Left cardiac atrium (tissue), 4 donors: Measurements from ENCODE around the gene ZNF407. TPM values are rescaled to one million over a fixed set of nuclear protein-coding genes. Genes with fewer than 3 reads are reported as not detected.
A peak's percentile ranks its signal among the peaks of the same experiment; 100 is the strongest.
"Not testable (repeated sequence)": the region's sequence is repeated elsewhere in the genome, so short reads cannot be mapped to it uniquely, and the experiment has no call there.

Experiments
- ATAC-seq, 2 donors: fragments of 200-7000 bp; cut with Tn5 transposase; one replicate each; pipeline ENCODE4 v1.9.1; 2020; ENCODE audit warnings: mild to moderate bottlenecking in 2 of 2, moderate library complexity in 2 of 2
- DNase-seq: peaks from one replicate; pipeline ENCODE4 v3.0.0-alpha.2; 2020
- intact Hi-C, 2 donors: fragments of 100-400 bp; cut with DNase I; formaldehyde crosslinking; loops; one replicate each; pipeline versions ENCODE4 v1.14.1 to v1.15.1; 2022 to 2023
- long read RNA-seq: library from polyadenylated mRNA; unstranded; transcript quantifications from one replicate; pipeline ENCODE4 v2.0.0, GENCODE V29; 2021
- total RNA-seq, 2 donors: library from RNA; stranded (reverse); fragmentation: NEBNext Ultra II Directional; extraction: Animal tissue kit (Norgen Biotek cat#: 25700); gene quantifications; one replicate each; pipeline ENCODE4 v1.2.1, GENCODE V29; 2021
- donor health status: DM: no; HTN: yes; CAD: no.
- donor health status: DM: no; HTN: yes; CAD: no; lungs with severe emphysema.
- donor health status: DM: yes; HTN: yes; CAD: no.
- donor health status: Dilated cardiomyopathy.

The ZNF407 gene
- 10 to 100 TPM; 10.1 to 10.6 TPM for total RNA-seq
- long read RNA-seq, full-length matches to known transcripts = 1 of 3 reads
- long read RNA-seq, partial matches to known transcripts = 2 of 3 reads
- long read RNA-seq, other reads (novel, unspliced or antisense) = 0 of 3 reads

GRCh38 chr18:74597662-74598349 lies at the start of gene ZNF407:
ZNF407 (plus strand) TSS chr18:74597870; CDS start chr18:74631020, 33,150 bp downstream.
- DNase-seq (peak; percentile 88), ATAC-seq (peak; percentile 94 to 96)
- intact Hi-C loops = no loop called here

- ATAC-seq (no peak), DNase-seq (no peak)
- intact Hi-C loops = loop anchor here (5.0 to 10.0 kb wide), 4 partner anchors 52 to 352 kb away; partner anchors contain the start of gene CNDP2 (in 2 of the 2)
Observed at GRCh38 chr18:74549591-74550104, 48.0 kb upstream of the ZNF407 start.

- ATAC-seq (no peak), DNase-seq (no peak)
- intact Hi-C loops = loop anchor here (5.0 to 10.0 kb wide), 2 partner anchors 54 to 196 kb away; partner anchors contain the start of gene CNDP2 (in 1 of the 2)
Observed at GRCh38 chr18:74550886-74551285, 46.8 kb upstream of the ZNF407 start.

- intact Hi-C loops = loop anchor here (5.0 to 10.0 kb wide), 2 partner anchors 54 to 197 kb away; partner anchors contain the start of gene CNDP2 (in 1 of the 2)
- DNase-seq (no peak), ATAC-seq (no peak)
Observed at GRCh38 chr18:74551452-74551851, 46.2 kb upstream of the ZNF407 start.

GRCh38 chr18:74551936-74552555 lies 45.6 kb upstream of the ZNF407 start:
- intact Hi-C loops = loop anchor here (2.0 to 10.0 kb wide), 3 partner anchors 55 to 199 kb away; partner anchors contain the start of gene CNDP2 (in 1 of the 2)
- DNase-seq = peak; percentile 86

GRCh38 chr18:74556126-74556525 lies 41.5 kb upstream of the ZNF407 start:
- intact Hi-C loops = loop anchor here in 1 of 2 donors (10.0 kb wide), 1 partner anchor 201 kb away; no protein-coding TSS in a partner anchor
- DNase-seq = no peak
- ATAC-seq = no peak

More at GRCh38 chr18:74551936-74552555, 45.6 kb upstream of the ZNF407 start:
- peak; percentile 95 to 96 for ATAC-seq

- ATAC-seq (peak in 1 of 2 donors; percentile 41), DNase-seq (no peak)
- intact Hi-C loops = loop anchor here in 1 of 2 donors (10.0 kb wide), 1 partner anchor 203 kb away; no protein-coding TSS in a partner anchor
Observed at GRCh38 chr18:74558096-74558495, 39.6 kb upstream of the ZNF407 start.

GRCh38 chr18:74562131-74562730 lies 35.4 kb upstream of the ZNF407 start:
- intact Hi-C loops = no loop called here
- DNase-seq = no peak
- ATAC-seq = no peak

GRCh38 chr18:74562775-74563174 lies 34.9 kb upstream of the ZNF407 start:
- intact Hi-C loops = no loop called here
- no peak for ATAC-seq
- DNase-seq = no peak

GRCh38 chr18:74563999-74564398 lies 33.7 kb upstream of the ZNF407 start:
- DNase-seq = no peak
- ATAC-seq = no peak
- intact Hi-C loops = no loop called here

- ATAC-seq, intact Hi-C loops, DNase-seq: not testable (repeated sequence)
Observed at GRCh38 chr18:74565164-74565563, 32.5 kb upstream of the ZNF407 start.

GRCh38 chr18:74565993-74566392 lies 31.7 kb upstream of the ZNF407 start:
- ATAC-seq, DNase-seq, intact Hi-C loops: not testable (repeated sequence)

- no peak for DNase-seq
- no peak for ATAC-seq
- intact Hi-C loops = no loop called here
Observed at GRCh38 chr18:74567822-74568221, 29.8 kb upstream of the ZNF407 start.

GRCh38 chr18:74569401-74569800 lies 28.3 kb upstream of the ZNF407 start:
- ATAC-seq (peak in 1 of 2 donors; percentile 18), DNase-seq (no peak)
- intact Hi-C loops = no loop called here

- no peak for DNase-seq
- ATAC-seq = peak; percentile 52 to 69
- intact Hi-C loops = no loop called here
Observed at GRCh38 chr18:74570266-74570665, 27.4 kb upstream of the ZNF407 start.

GRCh38 chr18:74571895-74572680 lies 25.6 kb upstream of the ZNF407 start:
- peak; percentile 66 for DNase-seq
- ATAC-seq = peak; percentile 71 to 73
- intact Hi-C loops = no loop called here

- DNase-seq (no peak), ATAC-seq (no peak)
- intact Hi-C loops = no loop called here
Observed at GRCh38 chr18:74573053-74573452, 24.6 kb upstream of the ZNF407 start.

- no peak for ATAC-seq
- intact Hi-C loops = no loop called here
- no peak for DNase-seq
Observed at GRCh38 chr18:74574916-74575315, 22.8 kb upstream of the ZNF407 start.
